HEK293 (cell line): ENCODE measurements around the gene CYTH3.

Experiments used
- ZFHX2 ChIP-seq: fragments of 450-650 bp; formaldehyde crosslinking; conservative IDR thresholded peaks from 2 replicates; pipeline ENCODE4 v1.5.1; 2016; ENCODE audit warnings: missing biosample characterization, missing genetic modification characterization
- ZNF211 ChIP-seq: fragments of 450-650 bp; formaldehyde crosslinking; IDR thresholded peaks from 2 replicates; pipeline ENCODE4 v1.5.1; 2016; ENCODE audit warnings: low read depth, missing biosample characterization, missing genetic modification characterization
- ZNF423 ChIP-seq: fragments of 450-650 bp; formaldehyde crosslinking; IDR thresholded peaks from 2 replicates; pipeline ENCODE4 v1.5.1; 2016; ENCODE audit warnings: missing biosample characterization, missing genetic modification characterization
- ZNF529 ChIP-seq: fragments of 450-650 bp; formaldehyde crosslinking; IDR thresholded peaks from 2 replicates; pipeline ENCODE4 v1.5.1; 2017; ENCODE audit warnings: missing genetic modification characterization, missing biosample characterization; ENCODE audit not compliant: insufficient replicate concordance
- ZNF660 ChIP-seq: fragments of 450-650 bp; IDR thresholded peaks from 2 replicates; pipeline ENCODE4 v1.5.1; 2018; ENCODE audit warnings: missing biosample characterization, mild to moderate bottlenecking, missing genetic modification characterization
- ZNF701 ChIP-seq: fragments of 450-650 bp; formaldehyde crosslinking; IDR thresholded peaks from 2 replicates; pipeline ENCODE4 v1.5.1; 2016; ENCODE audit warnings: missing biosample characterization, missing genetic modification characterization
- TF ChIP-seq, protein P1 (sequence below): fragments of 450-650 bp; formaldehyde crosslinking; IDR thresholded peaks from 2 replicates; pipeline ENCODE4 v1.5.1; 2016; ENCODE audit warnings: missing biosample characterization, missing genetic modification characterization
- TF ChIP-seq, protein P2 (sequence below): fragments of 450-650 bp; formaldehyde crosslinking; IDR thresholded peaks from 2 replicates; pipeline ENCODE4 v1.5.1; 2016; ENCODE audit warnings: missing biosample characterization, missing genetic modification characterization
- TF ChIP-seq, protein P3 (sequence below): fragments of 450-650 bp; formaldehyde crosslinking; IDR thresholded peaks from 2 replicates; pipeline ENCODE4 v1.5.1; 2016; ENCODE audit warnings: missing biosample characterization, missing genetic modification characterization, low read depth
- TF ChIP-seq, protein P4 (sequence below): fragments of 450-650 bp; formaldehyde crosslinking; conservative IDR thresholded peaks from 2 replicates; pipeline ENCODE4 v1.5.1; 2016; ENCODE audit warnings: low read depth, missing biosample characterization, missing genetic modification characterization
- TF ChIP-seq, protein P5 (sequence below): fragments of 450-650 bp; formaldehyde crosslinking; IDR thresholded peaks from 2 replicates; pipeline ENCODE4 v1.5.1; 2016; ENCODE audit warnings: missing biosample characterization, missing genetic modification characterization
- TF ChIP-seq, protein P6 (sequence below): fragments of 450-650 bp; formaldehyde crosslinking; IDR thresholded peaks from 2 replicates; pipeline ENCODE4 v1.5.1; 2016; ENCODE audit warnings: missing biosample characterization, missing genetic modification characterization
- TF ChIP-seq, protein P7 (sequence below): fragments of 450-650 bp; formaldehyde crosslinking; IDR thresholded peaks from 2 replicates; pipeline ENCODE4 v1.5.1; 2016; ENCODE audit warnings: missing biosample characterization, missing genetic modification characterization

DNA sequence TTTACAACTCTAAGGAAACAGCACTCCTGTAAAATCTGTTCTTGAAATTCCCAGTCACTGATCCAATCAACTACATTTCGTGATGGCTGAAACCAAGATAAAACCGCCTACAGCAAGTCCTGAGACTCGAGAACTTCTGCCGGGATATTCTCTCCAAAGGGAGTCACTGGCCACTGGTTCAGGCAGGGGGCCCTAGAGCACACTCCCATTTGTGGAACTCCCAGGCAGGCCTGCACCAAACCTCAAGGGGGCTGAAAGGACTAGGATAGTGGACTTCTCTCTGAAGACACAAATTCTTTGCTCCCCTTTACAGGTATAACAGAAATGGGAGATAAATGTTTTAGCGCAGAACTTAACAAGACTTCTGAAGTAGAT lies 16.3 kb downstream of the CYTH3 start:
- TF ChIP-seq, protein P1, sequence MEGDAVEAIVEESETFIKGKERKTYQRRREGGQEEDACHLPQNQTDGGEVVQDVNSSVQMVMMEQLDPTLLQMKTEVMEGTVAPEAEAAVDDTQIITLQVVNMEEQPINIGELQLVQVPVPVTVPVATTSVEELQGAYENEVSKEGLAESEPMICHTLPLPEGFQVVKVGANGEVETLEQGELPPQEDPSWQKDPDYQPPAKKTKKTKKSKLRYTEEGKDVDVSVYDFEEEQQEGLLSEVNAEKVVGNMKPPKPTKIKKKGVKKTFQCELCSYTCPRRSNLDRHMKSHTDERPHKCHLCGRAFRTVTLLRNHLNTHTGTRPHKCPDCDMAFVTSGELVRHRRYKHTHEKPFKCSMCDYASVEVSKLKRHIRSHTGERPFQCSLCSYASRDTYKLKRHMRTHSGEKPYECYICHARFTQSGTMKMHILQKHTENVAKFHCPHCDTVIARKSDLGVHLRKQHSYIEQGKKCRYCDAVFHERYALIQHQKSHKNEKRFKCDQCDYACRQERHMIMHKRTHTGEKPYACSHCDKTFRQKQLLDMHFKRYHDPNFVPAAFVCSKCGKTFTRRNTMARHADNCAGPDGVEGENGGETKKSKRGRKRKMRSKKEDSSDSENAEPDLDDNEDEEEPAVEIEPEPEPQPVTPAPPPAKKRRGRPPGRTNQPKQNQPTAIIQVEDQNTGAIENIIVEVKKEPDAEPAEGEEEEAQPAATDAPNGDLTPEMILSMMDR (tag by site-specific recombination): no peak
- TF ChIP-seq, protein P2, sequence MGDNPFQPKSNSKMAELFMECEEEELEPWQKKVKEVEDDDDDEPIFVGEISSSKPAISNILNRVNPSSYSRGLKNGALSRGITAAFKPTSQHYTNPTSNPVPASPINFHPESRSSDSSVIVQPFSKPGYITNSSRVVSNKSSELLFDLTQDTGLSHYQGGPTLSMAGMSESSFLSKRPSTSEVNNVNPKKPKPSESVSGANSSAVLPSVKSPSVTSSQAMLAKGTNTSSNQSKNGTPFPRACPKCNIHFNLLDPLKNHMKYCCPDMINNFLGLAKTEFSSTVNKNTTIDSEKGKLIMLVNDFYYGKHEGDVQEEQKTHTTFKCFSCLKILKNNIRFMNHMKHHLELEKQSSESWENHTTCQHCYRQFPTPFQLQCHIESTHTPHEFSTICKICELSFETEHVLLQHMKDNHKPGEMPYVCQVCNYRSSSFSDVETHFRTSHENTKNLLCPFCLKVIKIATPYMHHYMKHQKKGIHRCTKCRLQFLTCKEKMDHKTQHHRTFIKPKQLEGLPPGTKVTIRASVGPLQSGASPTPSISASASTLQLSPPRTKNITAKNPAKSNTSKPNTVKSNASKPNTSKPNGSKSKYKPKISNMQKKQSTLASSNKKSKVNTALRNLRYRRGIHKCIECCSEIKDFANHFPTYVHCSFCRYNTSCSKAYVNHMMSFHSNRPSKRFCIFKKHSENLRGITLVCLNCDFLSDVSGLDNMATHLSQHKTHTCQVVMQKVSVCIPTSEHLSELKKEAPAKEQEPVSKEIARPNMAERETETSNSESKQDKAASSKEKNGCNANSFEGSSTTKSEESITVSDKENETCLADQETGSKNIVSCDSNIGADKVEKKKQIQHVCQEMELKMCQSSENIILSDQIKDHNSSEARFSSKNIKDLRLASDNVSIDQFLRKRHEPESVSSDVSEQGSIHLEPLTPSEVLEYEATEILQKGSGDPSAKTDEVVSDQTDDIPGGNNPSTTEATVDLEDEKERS (tag by site-specific recombination): no peak
- no peak for TF ChIP-seq ZNF701 (tag by site-specific recombination)
- TF ChIP-seq, protein P3, sequence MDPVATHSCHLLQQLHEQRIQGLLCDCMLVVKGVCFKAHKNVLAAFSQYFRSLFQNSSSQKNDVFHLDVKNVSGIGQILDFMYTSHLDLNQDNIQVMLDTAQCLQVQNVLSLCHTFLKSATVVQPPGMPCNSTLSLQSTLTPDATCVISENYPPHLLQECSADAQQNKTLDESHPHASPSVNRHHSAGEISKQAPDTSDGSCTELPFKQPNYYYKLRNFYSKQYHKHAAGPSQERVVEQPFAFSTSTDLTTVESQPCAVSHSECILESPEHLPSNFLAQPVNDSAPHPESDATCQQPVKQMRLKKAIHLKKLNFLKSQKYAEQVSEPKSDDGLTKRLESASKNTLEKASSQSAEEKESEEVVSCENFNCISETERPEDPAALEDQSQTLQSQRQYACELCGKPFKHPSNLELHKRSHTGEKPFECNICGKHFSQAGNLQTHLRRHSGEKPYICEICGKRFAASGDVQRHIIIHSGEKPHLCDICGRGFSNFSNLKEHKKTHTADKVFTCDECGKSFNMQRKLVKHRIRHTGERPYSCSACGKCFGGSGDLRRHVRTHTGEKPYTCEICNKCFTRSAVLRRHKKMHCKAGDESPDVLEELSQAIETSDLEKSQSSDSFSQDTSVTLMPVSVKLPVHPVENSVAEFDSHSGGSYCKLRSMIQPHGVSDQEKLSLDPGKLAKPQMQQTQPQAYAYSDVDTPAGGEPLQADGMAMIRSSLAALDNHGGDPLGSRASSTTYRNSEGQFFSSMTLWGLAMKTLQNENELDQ (tag by site-specific recombination): no peak
- TF ChIP-seq, protein P4, sequence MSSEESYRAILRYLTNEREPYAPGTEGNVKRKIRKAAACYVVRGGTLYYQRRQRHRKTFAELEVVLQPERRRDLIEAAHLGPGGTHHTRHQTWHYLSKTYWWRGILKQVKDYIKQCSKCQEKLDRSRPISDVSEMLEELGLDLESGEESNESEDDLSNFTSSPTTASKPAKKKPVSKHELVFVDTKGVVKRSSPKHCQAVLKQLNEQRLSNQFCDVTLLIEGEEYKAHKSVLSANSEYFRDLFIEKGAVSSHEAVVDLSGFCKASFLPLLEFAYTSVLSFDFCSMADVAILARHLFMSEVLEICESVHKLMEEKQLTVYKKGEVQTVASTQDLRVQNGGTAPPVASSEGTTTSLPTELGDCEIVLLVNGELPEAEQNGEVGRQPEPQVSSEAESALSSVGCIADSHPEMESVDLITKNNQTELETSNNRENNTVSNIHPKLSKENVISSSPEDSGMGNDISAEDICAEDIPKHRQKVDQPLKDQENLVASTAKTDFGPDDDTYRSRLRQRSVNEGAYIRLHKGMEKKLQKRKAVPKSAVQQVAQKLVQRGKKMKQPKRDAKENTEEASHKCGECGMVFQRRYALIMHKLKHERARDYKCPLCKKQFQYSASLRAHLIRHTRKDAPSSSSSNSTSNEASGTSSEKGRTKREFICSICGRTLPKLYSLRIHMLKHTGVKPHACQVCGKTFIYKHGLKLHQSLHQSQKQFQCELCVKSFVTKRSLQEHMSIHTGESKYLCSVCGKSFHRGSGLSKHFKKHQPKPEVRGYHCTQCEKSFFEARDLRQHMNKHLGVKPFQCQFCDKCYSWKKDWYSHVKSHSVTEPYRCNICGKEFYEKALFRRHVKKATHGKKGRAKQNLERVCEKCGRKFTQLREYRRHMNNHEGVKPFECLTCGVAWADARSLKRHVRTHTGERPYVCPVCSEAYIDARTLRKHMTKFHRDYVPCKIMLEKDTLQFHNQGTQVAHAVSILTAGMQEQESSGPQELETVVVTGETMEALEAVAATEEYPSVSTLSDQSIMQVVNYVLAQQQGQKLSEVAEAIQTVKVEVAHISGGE (tag by site-specific recombination): no peak
- TF ChIP-seq ZFHX2 (tag by site-specific recombination): no peak
- TF ChIP-seq ZNF529 (tag by site-specific recombination): no peak
- TF ChIP-seq, protein P5, sequence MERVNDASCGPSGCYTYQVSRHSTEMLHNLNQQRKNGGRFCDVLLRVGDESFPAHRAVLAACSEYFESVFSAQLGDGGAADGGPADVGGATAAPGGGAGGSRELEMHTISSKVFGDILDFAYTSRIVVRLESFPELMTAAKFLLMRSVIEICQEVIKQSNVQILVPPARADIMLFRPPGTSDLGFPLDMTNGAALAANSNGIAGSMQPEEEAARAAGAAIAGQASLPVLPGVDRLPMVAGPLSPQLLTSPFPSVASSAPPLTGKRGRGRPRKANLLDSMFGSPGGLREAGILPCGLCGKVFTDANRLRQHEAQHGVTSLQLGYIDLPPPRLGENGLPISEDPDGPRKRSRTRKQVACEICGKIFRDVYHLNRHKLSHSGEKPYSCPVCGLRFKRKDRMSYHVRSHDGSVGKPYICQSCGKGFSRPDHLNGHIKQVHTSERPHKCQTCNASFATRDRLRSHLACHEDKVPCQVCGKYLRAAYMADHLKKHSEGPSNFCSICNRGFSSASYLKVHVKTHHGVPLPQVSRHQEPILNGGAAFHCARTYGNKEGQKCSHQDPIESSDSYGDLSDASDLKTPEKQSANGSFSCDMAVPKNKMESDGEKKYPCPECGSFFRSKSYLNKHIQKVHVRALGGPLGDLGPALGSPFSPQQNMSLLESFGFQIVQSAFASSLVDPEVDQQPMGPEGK (tag by site-specific recombination): no peak
- TF ChIP-seq, protein P6, sequence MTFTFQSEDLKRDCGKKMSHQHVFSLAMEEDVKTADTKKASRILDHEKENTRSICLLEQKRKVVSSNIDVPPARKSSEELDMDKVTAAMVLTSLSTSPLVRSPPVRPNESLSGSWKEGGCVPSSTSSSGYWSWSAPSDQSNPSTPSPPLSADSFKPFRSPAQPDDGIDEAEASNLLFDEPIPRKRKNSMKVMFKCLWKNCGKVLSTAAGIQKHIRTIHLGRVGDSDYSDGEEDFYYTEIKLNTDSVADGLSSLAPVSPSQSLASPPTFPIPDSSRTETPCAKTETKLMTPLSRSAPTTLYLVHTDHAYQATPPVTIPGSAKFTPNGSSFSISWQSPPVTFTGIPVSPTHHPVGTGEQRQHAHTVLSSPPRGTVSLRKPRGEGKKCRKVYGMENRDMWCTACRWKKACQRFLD (tag by site-specific recombination): no peak
- TF ChIP-seq ZNF211 (tag by site-specific recombination): no peak
- no peak for TF ChIP-seq ZNF423 (tag by site-specific recombination)
- no peak for TF ChIP-seq ZNF660 (tag by site-specific recombination)
- TF ChIP-seq, protein P7, sequence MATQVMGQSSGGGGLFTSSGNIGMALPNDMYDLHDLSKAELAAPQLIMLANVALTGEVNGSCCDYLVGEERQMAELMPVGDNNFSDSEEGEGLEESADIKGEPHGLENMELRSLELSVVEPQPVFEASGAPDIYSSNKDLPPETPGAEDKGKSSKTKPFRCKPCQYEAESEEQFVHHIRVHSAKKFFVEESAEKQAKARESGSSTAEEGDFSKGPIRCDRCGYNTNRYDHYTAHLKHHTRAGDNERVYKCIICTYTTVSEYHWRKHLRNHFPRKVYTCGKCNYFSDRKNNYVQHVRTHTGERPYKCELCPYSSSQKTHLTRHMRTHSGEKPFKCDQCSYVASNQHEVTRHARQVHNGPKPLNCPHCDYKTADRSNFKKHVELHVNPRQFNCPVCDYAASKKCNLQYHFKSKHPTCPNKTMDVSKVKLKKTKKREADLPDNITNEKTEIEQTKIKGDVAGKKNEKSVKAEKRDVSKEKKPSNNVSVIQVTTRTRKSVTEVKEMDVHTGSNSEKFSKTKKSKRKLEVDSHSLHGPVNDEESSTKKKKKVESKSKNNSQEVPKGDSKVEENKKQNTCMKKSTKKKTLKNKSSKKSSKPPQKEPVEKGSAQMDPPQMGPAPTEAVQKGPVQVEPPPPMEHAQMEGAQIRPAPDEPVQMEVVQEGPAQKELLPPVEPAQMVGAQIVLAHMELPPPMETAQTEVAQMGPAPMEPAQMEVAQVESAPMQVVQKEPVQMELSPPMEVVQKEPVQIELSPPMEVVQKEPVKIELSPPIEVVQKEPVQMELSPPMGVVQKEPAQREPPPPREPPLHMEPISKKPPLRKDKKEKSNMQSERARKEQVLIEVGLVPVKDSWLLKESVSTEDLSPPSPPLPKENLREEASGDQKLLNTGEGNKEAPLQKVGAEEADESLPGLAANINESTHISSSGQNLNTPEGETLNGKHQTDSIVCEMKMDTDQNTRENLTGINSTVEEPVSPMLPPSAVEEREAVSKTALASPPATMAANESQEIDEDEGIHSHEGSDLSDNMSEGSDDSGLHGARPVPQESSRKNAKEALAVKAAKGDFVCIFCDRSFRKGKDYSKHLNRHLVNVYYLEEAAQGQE (tag by site-specific recombination): no peak
